ENCODE data around the gene CDK19. TPM values are rescaled to one million over a fixed set of nuclear protein-coding genes. Genes with fewer than 3 reads are reported as not detected.

The CDK19 gene
- total and polyA plus RNA-seq, 10 of the 15 experiments (the other 5 are each of a cell fraction or from before 2014, with no cell fraction given) = 4.6 to 21.4 (median 12.4) TPM

DNA sequence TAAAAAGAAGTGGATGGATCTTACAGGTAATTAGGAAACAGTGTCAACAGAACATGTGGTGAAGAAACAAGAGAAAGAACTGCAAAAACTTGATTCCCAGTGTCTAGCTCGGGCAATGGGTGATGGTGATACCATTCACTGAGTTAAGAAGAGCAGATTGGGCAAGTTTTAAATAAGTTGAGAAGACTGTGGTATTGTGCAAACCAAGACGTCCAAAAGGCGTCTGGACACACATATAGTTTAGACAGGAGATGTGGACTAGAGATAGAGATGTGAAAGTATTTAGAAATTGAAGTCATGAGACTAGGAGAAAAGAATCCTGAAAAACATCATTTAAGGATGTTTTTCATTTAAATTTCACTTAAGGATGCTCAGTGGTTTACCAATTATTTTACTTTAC, 53.9 kb downstream of the CDK19 start (continued):
- TF ChIP-seq ZZZ3 (IDR thresholded peaks at IDR 0.05; ENCODE audit: control insufficient read depth, insufficient read length, low read depth) (no peak), TCF12 (IDR thresholded peaks at IDR 0.05; ENCODE audit: low read depth, low read length) (no peak), CEBPB (IDR thresholded peaks at IDR 0.05; ENCODE audit: borderline replicate concordance in 1 of 2, low read depth in 2 of 2, low read length in 2 of 2) (no peak), EZH2 (IDR thresholded peaks at IDR 0.05; ENCODE audit: borderline replicate concordance, control insufficient read depth, low read depth, low read length) (no peak), PAX5 (IDR thresholded peaks at IDR 0.05; ENCODE audit: borderline replicate concordance, low read depth, low read length) (no peak), NBN (IDR thresholded peaks at IDR 0.05) (no peak), NR2F1 (conservative IDR thresholded peaks at IDR 0.05) (no peak)
- TF ChIP-seq, protein P1, sequence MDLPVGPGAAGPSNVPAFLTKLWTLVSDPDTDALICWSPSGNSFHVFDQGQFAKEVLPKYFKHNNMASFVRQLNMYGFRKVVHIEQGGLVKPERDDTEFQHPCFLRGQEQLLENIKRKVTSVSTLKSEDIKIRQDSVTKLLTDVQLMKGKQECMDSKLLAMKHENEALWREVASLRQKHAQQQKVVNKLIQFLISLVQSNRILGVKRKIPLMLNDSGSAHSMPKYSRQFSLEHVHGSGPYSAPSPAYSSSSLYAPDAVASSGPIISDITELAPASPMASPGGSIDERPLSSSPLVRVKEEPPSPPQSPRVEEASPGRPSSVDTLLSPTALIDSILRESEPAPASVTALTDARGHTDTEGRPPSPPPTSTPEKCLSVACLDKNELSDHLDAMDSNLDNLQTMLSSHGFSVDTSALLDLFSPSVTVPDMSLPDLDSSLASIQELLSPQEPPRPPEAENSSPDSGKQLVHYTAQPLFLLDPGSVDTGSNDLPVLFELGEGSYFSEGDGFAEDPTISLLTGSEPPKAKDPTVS (IDR thresholded peaks at IDR 0.05; ENCODE audit: low read depth, low read length) = no peak

GRCh38 chr6:110760589-110760988, 54.7 kb downstream of the CDK19 start:
- Histone ChIP-seq H3K36me3 (ENCODE audit: control insufficient read depth in 2 of 2, insufficient read depth in 2 of 2, low read length in 1 of 2) (no peaks in the 10 kb centered on the region; a peak in 1 of 4 replicates), H4K20me1 (ENCODE audit: control insufficient read depth, insufficient read depth) (no peaks in the 10 kb centered on the region), H3K79me2 (ENCODE audit: control insufficient read depth, insufficient read depth, low read length) (no peaks in the 10 kb centered on the region), H3K27ac (ENCODE audit: control insufficient read depth, insufficient read depth) (no peak overlapping the region), H3K4me3 (no peak overlapping the region), H3K4me2 (ENCODE audit: control insufficient read depth, insufficient read depth) (no peak overlapping the region), H3K27me3 (replicated peaks in 1 of 2; ENCODE audit: control insufficient read depth in 2 of 2, insufficient read depth in 2 of 2, low read length in 1 of 2) (no peaks in the 10 kb centered on the region), H3K9ac (ENCODE audit: control insufficient read depth, insufficient read depth, low read length) (no peak overlapping the region), H2AFZ (ENCODE audit: control insufficient read depth, low read depth, low read length) (no peak overlapping the region), H3K9me3 (replicated peaks; ENCODE audit: control insufficient read depth, insufficient read depth, low read length) (no peaks in the 10 kb centered on the region; the same call in 2 of the 3 replicates), H3K4me1 (ENCODE audit: control insufficient read depth, insufficient read depth, low read length) (peaks cover 5% of the 10 kb centered on the region)
- CTCF ChIA-PET = interaction anchor here (1.2 to 1.6 kb wide), 2 partner anchors 9 to 19 kb away, joined by 3 read pairs; no protein-coding TSS in a partner anchor
- POLR2A ChIA-PET = no interaction called here
- DNase-seq (ENCODE audit: low read depth, low spot score) (no peak), ATAC-seq (no peak), FAIRE-seq (no peak)
- RAD21 ChIA-PET (ENCODE audit: unreplicated experiment) = no interaction called here
- SMC1A ChIA-PET (ENCODE audit: uncharacterized antibody, unreplicated experiment) = interaction anchor here (1.3 kb wide), 1 partner anchor 42 kb away, joined by 3 read pairs; no protein-coding TSS in a partner anchor
- BruUV-seq (replicated peaks) = no TSS peak
- intact Hi-C loops (cut with micrococcal nuclease; ENCODE audit: unreplicated experiment) = no loop called here
- in situ Hi-C loops (cut with MboI) = no loop called here
- 98% methylated on average over 8 of the region's 8 CpGs for whole genome bisulfite sequencing (ENCODE audit: insufficient coverage, insufficient replicate concordance, low lambda C conversion rate, missing lambda C conversion rate)
- TF ChIP-seq KDM1A (IDR thresholded peaks at IDR 0.05; ENCODE audit: borderline replicate concordance) (no peak), WRNIP1 (IDR thresholded peaks at IDR 0.05; ENCODE audit: borderline replicate concordance, low read depth, low read length) (no peak), CHD1 (IDR thresholded peaks at IDR 0.05; ENCODE audit: low read depth, low read length) (no peak), PAX5 (IDR thresholded peaks at IDR 0.05; ENCODE audit: borderline replicate concordance, low read depth, low read length) (no peak), SP1 (IDR thresholded peaks at IDR 0.05; ENCODE audit: low read depth, low read length) (no peak), KAT2A (conservative IDR thresholded peaks at IDR 0.05; ENCODE audit: control insufficient read depth, low read depth, low read length) (no peak), HDAC6 (IDR thresholded peaks at IDR 0.05; ENCODE audit: unreplicated experiment) (no peak), RCOR1 (conservative IDR thresholded peaks at IDR 0.05; ENCODE audit: low read depth, low read length) (no peak), CREB1 (IDR thresholded peaks at IDR 0.05; ENCODE audit: low read depth) (no peak), CTCF (IDR thresholded peaks at IDR 0.05 in 2 of 3, conservative IDR thresholded peaks at IDR 0.05 in 1 of 3; ENCODE audit: control insufficient read depth in 2 of 3, extremely low read depth in 1 of 3, insufficient read depth in 1 of 3, low read depth in 3 of 3, low read length in 3 of 3) (no peak), BCLAF1 (IDR thresholded peaks at IDR 0.05) (no peak)

Measured in GM12878 (cell line).